HepG2 (cell line): ENCODE measurements around the gene TOP2A. TPM values are rescaled to one million over a fixed set of nuclear protein-coding genes. Genes with fewer than 3 reads are reported as not detected.

ENCODE experiments used
- AGO2 ChIP-seq: fragments of 200-400 bp; formaldehyde crosslinking; optimal IDR thresholded peaks from 2 replicates; pipeline ENCODE3; 2017; ENCODE audit warnings: mild to moderate bottlenecking, low read depth, low read length, moderate library complexity
- SRY ChIP-seq: sonication (generic); formaldehyde crosslinking; IDR thresholded peaks from 2 replicates; pipeline ENCODE4 v1.8.0; 2022; ENCODE audit warnings: mild to moderate bottlenecking, missing genetic modification reagents
- UBTF ChIP-seq: sonication (generic); formaldehyde crosslinking; IDR thresholded peaks from 2 replicates; pipeline ENCODE4 v1.4.0; 2020; ENCODE audit warnings: mild to moderate bottlenecking, missing genetic modification reagents
- ZMYM4 ChIP-seq: sonication (generic); formaldehyde crosslinking; IDR thresholded peaks from 2 replicates; pipeline ENCODE4 v1.8.1; 2023; ENCODE audit warnings: mild to moderate bottlenecking, missing genetic modification reagents
- ZNF430 ChIP-seq: sonication (generic); formaldehyde crosslinking; IDR thresholded peaks from 2 replicates; pipeline ENCODE4 v1.9.0; 2021; ENCODE audit warnings: mild to moderate bottlenecking, missing genetic modification reagents
- polyA plus RNA-seq, 8 experiments: library from polyadenylated mRNA; depleted of rRNA in 3 of 8; stranded (reverse) in 7 of 8; unstranded in 1 of 8; fragments of >200 nt; fragmentation: Illumina TruSeq in 4 of 8; extraction: Trizol in 4 of 8; gene quantifications; 2 replicates each; pipeline versions ENCODE4 v1.2.1 to v1.2.3, GENCODE V29; 2011 to 2016; ENCODE audit warnings: low read depth in 4 of 8, missing spikeins in 1 of 8, mixed read lengths in 1 of 8; ENCODE audit not compliant: insufficient read depth in 1 of 8
- total RNA-seq, 5 experiments: library from RNA; depleted of rRNA; stranded (reverse); fragments of >200 nt; fragmentation: Illumina TruSeq; extraction: Trizol; gene quantifications; 2 replicates each; pipeline ENCODE4 v1.2.3, GENCODE V29; 2016; ENCODE audit warnings: low read depth in 1 of 5
- TF ChIP-seq, protein P1 (sequence below): sonication (generic); formaldehyde crosslinking; IDR thresholded peaks from 2 replicates; pipeline ENCODE4 v1.4.0; 2020; ENCODE audit warnings: mild to moderate bottlenecking, missing genetic modification reagents
- TF ChIP-seq, protein P2 (sequence below): sonication (generic); formaldehyde crosslinking; IDR thresholded peaks from 2 replicates; pipeline ENCODE4 v1.9.0; 2021; ENCODE audit warnings: missing genetic modification reagents, mild to moderate bottlenecking, borderline replicate concordance
- TF ChIP-seq, protein P3 (sequence below): sonication (generic); formaldehyde crosslinking; IDR thresholded peaks from 2 replicates; pipeline ENCODE4 v1.5.0; 2020; ENCODE audit warnings: mild to moderate bottlenecking, low read depth, missing genetic modification reagents, borderline replicate concordance

Gene TOP2A
- total and polyA plus RNA-seq, 2 of the 13 experiments (the other 11 are each of a cell fraction or from before 2014, with no cell fraction given), result 108 to 327 TPM

- TF ChIP-seq, protein P1, sequence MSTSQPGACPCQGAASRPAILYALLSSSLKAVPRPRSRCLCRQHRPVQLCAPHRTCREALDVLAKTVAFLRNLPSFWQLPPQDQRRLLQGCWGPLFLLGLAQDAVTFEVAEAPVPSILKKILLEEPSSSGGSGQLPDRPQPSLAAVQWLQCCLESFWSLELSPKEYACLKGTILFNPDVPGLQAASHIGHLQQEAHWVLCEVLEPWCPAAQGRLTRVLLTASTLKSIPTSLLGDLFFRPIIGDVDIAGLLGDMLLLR, result no peak
- TF ChIP-seq UBTF, result 0 out of 2 replicates have a peak, but pooled peaks have one; percentile 0
- no peak for TF ChIP-seq ZNF430
- peak; percentile 5; the same call in 1 of the 2 replicates for TF ChIP-seq SRY (CRISPR knock-in tag)
- TF ChIP-seq, protein P2, sequence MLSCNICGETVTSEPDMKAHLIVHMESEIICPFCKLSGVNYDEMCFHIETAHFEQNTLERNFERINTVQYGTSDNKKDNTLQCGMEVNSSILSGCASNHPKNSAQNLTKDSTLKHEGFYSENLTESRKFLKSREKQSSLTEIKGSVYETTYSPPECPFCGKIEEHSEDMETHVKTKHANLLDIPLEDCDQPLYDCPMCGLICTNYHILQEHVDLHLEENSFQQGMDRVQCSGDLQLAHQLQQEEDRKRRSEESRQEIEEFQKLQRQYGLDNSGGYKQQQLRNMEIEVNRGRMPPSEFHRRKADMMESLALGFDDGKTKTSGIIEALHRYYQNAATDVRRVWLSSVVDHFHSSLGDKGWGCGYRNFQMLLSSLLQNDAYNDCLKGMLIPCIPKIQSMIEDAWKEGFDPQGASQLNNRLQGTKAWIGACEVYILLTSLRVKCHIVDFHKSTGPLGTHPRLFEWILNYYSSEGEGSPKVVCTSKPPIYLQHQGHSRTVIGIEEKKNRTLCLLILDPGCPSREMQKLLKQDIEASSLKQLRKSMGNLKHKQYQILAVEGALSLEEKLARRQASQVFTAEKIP (CRISPR knock-in tag), result no peak
- TF ChIP-seq, protein P3, sequence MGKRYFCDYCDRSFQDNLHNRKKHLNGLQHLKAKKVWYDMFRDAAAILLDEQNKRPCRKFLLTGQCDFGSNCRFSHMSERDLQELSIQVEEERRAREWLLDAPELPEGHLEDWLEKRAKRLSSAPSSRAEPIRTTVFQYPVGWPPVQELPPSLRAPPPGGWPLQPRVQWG, result no peak
- peak; percentile 39 for TF ChIP-seq AGO2
- no peak for TF ChIP-seq ZMYM4
Measured at GRCh38 chr17:40354221-40355122, 63.2 kb downstream of the TOP2A start (continued).
